Measurements from ENCODE around the gene GGCT. TPM values are rescaled to one million over a fixed set of nuclear protein-coding genes. Genes with fewer than 3 reads are reported as not detected.
"Not testable (repeated sequence)": the region's sequence is repeated elsewhere in the genome, so short reads cannot be mapped to it uniquely, and the experiment has no call there.

The GGCT gene
- total RNA-seq, 1 donor from 2014 or later, result 77.5 TPM

- Mint-ChIP-seq H3K4me1 (peaks cover 22% of the 10 kb centered on the region), H3K27ac (ENCODE audit: unreplicated experiment) (peak overlapping the region; percentile 96), H3K36me3 (ENCODE audit: low read depth) (peaks cover 16% of the 10 kb centered on the region), H3K9me3 (no peaks in the 10 kb centered on the region), H3K4me3 (peak overlapping the region; percentile 29), H3K27me3 (ENCODE audit: low read depth) (no peaks in the 10 kb centered on the region)
- peak; percentile 69 for DNase-seq (ENCODE audit: low read depth, low spot score)
- TF ChIP-seq CTCF (conservative IDR thresholded peaks at IDR 0.05), result peak; percentile 88
These were observed 44.2 kb upstream of the GGCT start for GRCh38 chr7:30548845-30549244.

- no peak overlapping the region for H3K4me3 Mint-ChIP-seq
- TF ChIP-seq CTCF (conservative IDR thresholded peaks at IDR 0.05), result no peak
- no peaks in the 10 kb centered on the region for H3K27me3 Mint-ChIP-seq (ENCODE audit: low read depth)
- no peak overlapping the region for H3K27ac Mint-ChIP-seq (ENCODE audit: unreplicated experiment)
- H3K36me3 Mint-ChIP-seq (ENCODE audit: low read depth), result peaks cover 14% of the 10 kb centered on the region
- peaks cover 22% of the 10 kb centered on the region for H3K4me1 Mint-ChIP-seq
- DNase-seq (ENCODE audit: low read depth, low spot score), result no peak
- peaks cover 2% of the 10 kb centered on the region for H3K9me3 Mint-ChIP-seq
These were observed 42.0 kb upstream of the GGCT start for GRCh38 chr7:30546596-30546995.

- Mint-ChIP-seq H3K27ac (ENCODE audit: unreplicated experiment) (peak overlapping the region; percentile 45), H3K9me3 (peaks cover 2% of the 10 kb centered on the region), H3K27me3 (ENCODE audit: low read depth) (no peaks in the 10 kb centered on the region), H3K4me1 (peaks cover 22% of the 10 kb centered on the region), H3K4me3 (no peak overlapping the region), H3K36me3 (ENCODE audit: low read depth) (peaks cover 14% of the 10 kb centered on the region)
- TF ChIP-seq CTCF (conservative IDR thresholded peaks at IDR 0.05), result no peak
- no peak for DNase-seq (ENCODE audit: low read depth, low spot score)
These were observed 41.3 kb upstream of the GGCT start for GRCh38 chr7:30545791-30546555.

GRCh38 chr7:30543813-30544525 lies 39.3 kb upstream of the GGCT start:
- no peak for DNase-seq (ENCODE audit: low read depth, low spot score)
- no peak overlapping the region for H3K4me3 Mint-ChIP-seq
- peaks cover 29% of the 10 kb centered on the region for H3K36me3 Mint-ChIP-seq (ENCODE audit: low read depth)
- no peaks in the 10 kb centered on the region for H3K27me3 Mint-ChIP-seq (ENCODE audit: low read depth)
- no peak for TF ChIP-seq CTCF (conservative IDR thresholded peaks at IDR 0.05)
- peaks cover 2% of the 10 kb centered on the region for H3K9me3 Mint-ChIP-seq
- peaks cover 8% of the 10 kb centered on the region for H3K4me1 Mint-ChIP-seq
- H3K27ac Mint-ChIP-seq (ENCODE audit: unreplicated experiment), result no peak overlapping the region

DNA sequence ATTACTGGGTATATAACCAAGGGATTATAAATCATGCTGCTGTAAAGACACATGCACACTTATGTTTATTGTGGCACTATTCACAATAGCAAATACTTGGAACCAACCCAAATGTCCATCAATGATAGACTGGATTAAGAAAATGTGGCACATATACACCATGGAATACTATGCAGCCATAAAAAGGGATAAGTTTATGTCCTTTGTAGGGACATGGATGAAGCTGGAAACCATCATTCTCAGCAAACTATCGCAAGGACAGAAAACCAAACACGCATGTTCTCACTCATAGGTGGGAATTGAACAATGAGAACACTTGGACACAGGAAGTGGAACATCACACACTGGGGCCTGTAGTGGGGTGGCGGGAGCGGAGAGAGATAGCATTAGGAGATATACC lies 38.5 kb upstream of the GGCT start:
- not testable (repeated sequence) for H3K4me1 Mint-ChIP-seq; H3K9me3 Mint-ChIP-seq; H3K4me3 Mint-ChIP-seq; H3K27ac Mint-ChIP-seq (ENCODE audit: unreplicated experiment); DNase-seq (ENCODE audit: low read depth, low spot score); H3K27me3 Mint-ChIP-seq (ENCODE audit: low read depth)
- H3K36me3 Mint-ChIP-seq (ENCODE audit: low read depth), result peaks cover 31% of the 10 kb centered on the region

- Mint-ChIP-seq H3K4me3 (no peak overlapping the region), H3K36me3 (ENCODE audit: low read depth) (peaks cover 18% of the 10 kb centered on the region), H3K4me1 (no peaks in the 10 kb centered on the region), H3K9me3 (peaks cover 5% of the 10 kb centered on the region), H3K27ac (ENCODE audit: unreplicated experiment) (no peak overlapping the region), H3K27me3 (ENCODE audit: low read depth) (no peaks in the 10 kb centered on the region)
- no peak for TF ChIP-seq CTCF (conservative IDR thresholded peaks at IDR 0.05)
- no peak for DNase-seq (ENCODE audit: low read depth, low spot score)
These were observed 29.3 kb upstream of the GGCT start for GRCh38 chr7:30533886-30534285.

Measured in neural crest cell (in vitro differentiated cells).